Right hindlimb (tissue), 1 donor: Measurements from ENCODE around the gene PDLIM4.
A peak's percentile ranks its signal among the peaks of the same experiment; 100 is the strongest.

Experiments used
- DNase-seq: peaks from one replicate; pipeline ENCODE4 v3.0.0-alpha.2; 2018

Gene PDLIM4

DNA sequence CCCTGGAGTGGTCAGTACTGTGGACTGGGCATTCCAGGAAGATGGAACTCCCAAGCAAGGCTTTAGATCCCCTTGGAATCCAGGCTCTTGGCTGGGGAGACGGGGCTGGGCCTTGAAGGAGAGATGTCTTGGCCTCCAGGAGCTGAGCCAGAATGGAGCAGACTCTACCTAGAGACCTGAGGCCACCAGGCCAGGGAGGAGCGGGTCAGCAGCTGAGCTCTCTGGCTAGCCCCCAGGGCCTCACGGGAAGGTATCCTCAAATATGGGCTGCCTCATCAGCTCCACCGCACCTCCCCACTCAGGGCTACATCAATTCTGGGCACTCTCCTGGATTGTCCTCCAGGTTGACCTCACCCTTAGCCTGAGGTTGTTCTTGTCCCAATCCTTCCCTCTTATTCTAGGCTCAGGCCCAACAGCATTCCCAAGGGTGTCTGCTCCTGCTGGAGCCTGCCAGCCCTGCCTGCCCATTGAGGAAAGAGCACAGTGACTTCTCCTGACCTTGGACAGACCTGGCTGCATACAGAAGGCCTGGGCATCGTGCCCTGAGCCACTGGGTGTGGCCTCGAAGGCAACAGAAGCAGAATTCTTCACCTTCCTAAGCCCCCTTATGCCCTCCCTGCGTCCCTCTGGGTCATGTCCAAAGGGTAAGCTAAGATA, 3.0 kb upstream of the PDLIM4 start:
- peak; percentile 40 for DNase-seq

DNA sequence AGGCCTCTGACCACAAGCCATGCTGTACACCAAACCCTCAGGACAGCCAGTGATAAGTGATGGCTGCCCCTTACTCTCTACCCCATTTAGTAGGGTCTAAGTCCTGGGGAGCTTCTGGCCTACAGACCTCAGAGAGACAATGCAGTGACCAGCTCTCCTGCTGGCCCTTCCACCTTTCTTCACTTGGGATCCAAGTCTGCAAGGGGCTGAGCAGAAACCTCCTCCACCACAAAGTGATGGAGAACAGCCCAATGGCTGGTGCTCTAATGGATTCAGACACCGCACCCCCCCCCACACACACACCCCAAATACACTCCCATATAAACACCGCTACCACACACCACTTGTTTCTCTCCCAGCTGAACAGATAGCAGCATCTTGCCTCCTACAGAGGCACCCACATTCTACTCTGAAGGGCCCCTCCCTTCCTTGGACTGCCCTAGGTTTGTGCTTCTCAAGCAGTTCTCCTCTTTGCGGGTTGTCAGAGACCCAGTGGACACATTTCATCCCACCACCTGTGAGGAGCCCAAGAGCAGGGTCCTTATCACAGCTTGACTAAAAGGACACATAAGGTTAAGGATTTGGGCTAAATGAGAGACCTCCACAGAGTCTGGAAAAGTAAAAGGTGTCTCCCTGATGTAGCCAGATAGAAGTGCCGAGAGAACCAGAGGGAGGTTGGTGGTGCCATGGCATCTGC, 1.3 kb upstream of the PDLIM4 start:
- peak; percentile 9 for DNase-seq

DNA sequence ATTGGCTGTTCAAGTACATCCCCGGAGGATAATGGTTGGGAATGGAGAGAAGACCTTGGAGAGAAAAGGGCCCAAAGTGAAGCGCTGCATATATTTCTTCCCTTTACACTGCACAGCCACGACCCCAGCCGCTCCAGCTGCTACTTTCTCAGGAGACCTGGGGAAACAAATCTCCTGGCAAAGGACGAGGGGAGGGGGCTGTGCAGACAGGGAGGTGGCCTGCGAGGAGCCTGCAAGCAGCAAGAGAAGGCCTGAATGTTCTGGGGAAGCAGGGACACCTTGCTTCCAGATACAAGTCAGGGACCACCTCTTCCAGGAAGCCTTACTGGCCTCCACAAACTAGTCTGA, 739 bp upstream of the PDLIM4 start:
- DNase-seq, result no peak

DNA sequence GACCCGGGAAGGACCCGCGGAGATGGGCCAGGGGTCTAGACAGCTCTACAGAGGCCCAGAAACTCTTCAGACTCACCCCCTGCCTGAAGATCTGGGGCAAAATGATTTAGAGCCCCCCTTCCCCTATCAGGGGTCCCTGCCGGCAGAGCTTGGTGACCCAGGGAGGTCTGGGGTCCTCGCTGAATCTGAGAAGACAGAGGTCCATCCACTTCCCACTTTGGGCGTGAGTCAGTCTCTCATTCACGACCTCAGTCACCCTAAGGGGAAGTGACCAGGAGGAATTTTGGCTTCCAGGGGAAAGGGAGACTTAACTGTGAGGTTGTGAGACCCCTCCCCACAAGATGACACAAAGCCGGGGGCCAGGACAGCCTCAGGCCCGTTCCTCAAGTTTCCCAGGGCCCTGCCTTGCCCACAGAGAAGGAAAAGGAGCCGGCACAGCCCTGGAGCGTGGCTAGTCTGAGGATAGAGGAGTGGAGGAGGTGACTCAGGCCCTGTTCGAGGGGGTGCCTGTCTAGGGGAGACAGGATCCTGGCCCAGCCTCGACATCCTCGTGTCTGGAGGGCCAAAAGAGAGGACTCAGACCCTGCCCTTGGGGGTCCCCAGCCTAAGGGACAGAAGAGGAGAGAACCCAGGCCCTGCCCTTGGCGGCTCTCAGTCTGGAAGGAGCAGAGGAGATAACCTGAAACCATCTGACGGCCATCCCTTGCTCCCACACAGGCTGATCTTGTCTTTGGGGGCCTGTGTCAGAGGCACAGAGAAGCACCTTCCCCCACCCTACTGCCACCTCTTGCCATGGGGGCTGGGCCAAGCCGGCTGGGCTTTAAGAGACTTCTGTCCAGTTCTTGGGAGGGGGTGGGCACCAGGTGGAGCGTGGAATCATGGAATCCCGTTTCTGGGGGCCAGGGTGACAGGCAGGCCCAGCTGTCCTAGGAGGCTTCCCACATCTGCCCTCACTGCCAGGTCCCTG, 889 bp downstream of the PDLIM4 start:
- peak; percentile 50 for DNase-seq

DNA sequence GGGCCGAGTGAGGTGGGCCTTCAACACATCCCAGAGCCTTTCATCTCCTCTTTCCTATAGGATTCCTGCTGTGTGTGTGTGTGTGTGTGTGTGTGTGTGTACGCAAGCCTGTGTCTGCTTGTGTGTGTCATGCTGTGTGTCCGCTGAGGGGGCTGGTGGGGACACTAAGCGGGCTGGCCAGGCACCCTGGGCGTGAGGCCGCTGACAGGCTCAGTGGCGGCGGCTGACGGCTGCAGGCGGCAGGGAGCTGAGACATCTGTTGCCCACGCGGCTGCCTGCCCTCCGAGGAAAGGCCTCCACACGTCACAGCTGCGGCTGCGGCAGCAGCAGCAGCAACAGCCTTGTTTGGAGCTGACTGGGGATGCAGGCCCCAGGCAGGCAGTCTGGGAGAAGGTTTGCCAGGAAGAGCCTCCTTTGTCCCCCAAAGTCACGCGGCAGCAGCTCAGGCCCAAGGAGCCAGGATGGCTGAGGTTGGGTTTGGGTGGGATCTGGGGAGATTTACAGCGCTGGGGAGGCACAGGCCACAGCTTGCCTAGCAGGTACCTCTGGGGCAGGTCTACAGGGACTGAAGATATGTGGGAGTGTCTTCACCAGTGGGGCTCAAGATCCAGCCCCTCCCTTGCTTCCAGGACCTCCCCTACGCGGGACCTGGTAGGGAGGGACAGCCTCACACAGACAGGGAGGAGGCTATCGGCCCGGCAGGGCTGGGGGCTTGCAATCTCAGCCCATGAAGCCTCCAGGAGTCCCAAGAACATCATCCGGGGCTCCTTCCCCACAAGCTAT, 1.8 kb downstream of the PDLIM4 start:
- DNase-seq, result peak; percentile 88

DNA sequence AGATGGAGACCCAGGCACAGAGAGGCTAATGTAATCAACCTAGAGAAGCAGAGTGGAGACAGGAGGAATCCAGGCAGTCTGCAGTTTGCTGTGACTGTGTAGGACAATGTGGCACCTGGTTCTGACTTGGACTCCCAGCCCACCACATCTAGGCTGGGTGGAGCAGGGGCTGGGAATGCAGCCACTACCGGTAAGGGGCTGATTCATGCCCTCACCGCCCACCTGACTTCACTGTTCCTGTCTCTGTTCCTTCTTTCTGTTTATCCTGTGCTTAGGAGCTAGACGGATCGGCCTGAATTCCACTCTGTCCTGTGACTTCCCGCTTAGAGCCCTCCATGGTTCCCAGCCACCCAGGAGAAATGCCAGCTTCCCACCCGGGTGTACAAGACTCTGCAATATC, 2.6 kb downstream of the PDLIM4 start:
- peak; percentile 22 for DNase-seq

DNA sequence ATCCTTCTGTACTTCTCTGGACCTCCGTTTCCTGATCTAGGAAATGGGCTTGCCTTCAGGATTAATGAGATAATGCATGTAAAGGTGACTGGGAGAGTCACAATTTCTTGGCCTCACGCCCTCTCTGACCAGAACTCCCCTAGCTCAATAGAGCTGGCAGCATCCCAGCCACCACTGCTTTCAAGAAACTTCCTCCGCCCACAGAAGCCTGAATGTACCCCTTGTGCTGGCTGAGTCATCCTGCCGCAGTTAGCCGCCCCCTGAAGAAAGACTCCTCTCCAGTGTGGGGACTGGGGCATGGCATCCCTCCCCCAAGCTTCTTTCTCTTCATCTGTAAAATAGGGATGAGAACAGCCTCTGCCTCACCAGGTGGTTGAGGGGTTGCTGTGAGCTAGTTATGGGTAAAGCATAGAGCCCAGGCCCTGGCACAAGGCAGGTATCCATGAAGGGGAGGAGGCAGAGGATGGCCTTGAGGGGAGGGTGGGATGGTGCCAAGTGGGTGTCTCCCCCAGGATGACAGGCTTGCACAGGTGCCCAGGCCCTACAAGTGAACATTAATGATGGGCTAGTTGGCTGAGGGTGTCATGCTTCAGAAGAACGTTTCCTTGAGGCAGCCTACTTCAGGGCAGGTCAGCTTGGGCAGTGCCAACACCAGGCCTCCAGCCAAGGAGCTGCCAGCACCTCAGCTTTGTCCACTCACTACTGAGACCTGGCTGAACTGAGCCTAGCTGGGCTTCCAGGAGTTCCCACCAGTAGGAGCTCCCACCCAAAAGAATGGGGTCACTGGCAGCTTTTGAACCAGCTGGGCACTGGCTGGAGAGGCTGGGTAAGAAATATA, 3.4 kb downstream of the PDLIM4 start:
- no peak for DNase-seq

DNA sequence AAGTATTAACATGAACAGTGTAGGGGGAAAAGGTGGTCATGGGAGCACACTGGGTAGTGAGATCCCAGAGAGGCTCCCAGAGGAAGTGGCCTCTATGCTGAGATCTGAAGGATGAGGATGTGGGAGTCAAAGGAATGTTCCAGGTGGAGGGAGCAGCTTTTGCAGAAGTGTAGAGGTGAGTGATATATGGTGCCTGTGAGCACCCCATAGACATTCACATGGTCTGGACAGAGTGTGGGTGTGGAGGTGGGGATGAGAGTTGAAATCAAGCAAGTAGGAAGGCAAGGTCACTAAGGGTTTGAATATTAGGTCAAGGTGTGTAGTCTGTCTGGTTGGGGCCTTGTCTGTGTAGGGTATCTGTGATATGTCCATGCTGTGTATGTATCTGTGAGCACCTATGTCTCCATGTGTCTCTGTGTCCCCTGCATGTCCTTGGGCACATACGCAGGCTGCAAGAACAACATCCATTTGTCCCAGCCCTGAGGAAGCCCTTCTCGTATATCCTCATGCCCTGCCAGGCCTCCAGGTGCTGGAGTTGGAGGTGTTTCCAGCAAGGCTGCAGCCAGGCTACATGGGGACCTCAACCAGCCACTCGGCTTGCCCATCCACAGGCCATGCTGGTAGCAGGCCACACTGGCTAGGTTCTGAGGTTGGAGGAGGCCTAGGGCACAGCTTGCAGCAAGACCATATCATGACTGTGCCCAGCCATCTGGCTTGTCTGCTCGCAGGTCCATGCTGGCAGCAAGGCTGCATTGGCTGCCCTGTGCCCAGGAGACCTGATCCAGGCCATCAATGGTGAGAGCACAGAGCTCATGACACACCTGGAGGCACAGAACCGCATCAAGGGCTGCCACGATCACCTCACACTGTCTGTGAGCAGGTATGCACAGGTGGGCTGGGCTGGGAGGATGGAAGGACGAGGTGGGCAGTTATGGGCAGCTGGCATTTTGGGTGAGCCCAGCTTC, 4.7 kb downstream of the PDLIM4 start:
- DNase-seq, result no peak

DNA sequence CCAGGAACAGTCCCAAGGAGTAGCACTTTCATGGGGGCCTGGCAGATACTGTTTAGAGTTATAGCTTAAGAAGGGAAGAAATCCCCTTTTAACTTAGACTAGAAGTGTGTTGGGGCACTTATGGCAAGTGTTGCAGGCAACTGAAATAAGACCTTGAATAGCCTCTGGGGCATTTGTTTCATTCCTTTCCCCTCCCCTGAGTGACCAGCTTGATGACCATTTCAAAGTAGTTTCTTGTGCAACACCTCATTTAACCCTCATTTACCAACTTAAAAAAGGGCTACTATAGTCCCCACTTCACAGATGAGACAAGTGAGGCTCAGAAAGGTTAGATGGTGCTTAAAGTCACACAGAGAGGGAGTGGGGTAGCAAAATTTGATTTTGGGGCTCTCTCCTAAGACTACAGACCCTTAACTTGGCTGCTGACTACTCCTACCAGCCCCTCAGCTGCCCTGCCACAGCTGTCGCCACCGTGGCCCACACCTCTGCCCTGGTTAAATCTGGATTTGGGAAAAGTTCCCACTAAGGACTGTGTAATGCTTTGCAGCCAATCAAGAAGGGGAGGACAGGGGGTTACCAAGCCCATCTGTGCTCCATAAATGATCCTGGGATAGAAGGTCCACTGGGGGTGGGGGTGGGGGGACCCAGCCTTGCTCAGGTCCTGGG, 5.5 kb downstream of the PDLIM4 start:
- no peak for DNase-seq

DNA sequence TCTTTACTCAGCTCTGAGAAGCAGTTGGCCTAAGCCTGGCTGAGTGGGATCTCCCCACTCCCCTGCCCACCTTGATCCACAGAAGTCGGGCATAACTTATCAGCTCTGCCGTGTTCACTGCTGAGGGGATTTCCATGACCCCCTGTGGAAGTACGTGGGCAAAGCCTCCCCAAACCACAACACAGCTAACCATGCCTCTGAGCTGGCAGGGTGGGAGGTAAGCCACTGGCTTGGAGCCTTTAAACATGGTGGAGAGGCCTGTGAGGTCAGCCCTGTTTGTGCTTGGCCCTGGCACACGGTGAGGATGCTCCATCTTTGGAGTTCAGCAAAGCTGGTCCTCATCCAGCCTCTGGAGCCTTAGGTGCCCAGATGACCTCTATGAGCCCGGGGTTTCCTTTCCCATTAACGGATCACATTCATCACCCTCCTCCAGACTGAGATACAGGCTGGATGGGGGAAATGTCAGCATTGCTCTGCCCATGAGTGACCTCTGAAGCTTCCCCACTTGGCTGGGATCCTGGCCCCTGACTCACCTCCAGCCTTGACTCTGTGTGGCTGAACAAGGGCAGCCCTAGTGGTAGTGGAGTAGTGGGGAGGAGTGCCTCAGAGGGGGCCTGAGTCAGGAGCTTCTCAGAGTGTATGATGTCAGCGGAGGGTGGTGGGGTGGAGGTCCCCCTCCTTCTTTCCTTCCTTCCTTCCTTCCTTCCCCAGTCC, 6.2 kb downstream of the PDLIM4 start:
- no peak for DNase-seq

DNA sequence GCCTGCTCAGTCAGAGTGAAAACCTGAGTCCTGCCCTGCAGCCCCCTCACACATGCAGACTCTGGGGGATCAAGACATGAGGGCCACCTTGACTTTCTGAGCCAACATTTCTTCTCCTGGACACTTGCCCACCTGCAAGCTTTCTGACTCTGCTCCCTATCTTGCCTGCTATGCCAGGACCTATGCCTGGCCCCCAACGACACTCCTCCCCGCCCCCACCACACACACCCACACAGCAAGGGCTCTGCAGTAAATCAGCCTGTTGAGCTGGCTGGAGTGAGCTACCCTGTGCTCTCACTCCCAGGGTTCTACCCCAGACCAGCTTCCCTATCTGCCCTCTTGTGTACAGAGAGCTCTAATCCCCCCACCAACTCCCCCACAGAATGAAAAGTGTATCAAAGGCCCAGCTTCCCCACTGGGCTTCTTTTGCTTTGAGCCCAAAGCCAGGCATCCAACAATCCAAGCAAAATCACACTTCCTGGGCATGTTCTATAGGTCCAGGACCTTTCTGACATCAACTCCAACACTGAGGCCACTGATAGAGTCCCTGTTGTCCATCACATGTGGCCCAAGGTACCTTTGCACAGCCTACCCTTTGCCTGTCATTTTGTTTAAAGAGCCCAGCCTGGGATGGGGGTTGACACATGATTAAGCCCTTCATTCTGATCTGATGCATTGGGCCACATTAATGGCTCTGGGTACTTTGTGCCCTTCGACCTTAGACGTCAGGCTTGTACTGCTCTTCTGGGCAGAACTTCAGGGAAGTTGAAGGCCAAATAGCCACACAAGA, 7.2 kb downstream of the PDLIM4 start:
- no peak for DNase-seq

DNA sequence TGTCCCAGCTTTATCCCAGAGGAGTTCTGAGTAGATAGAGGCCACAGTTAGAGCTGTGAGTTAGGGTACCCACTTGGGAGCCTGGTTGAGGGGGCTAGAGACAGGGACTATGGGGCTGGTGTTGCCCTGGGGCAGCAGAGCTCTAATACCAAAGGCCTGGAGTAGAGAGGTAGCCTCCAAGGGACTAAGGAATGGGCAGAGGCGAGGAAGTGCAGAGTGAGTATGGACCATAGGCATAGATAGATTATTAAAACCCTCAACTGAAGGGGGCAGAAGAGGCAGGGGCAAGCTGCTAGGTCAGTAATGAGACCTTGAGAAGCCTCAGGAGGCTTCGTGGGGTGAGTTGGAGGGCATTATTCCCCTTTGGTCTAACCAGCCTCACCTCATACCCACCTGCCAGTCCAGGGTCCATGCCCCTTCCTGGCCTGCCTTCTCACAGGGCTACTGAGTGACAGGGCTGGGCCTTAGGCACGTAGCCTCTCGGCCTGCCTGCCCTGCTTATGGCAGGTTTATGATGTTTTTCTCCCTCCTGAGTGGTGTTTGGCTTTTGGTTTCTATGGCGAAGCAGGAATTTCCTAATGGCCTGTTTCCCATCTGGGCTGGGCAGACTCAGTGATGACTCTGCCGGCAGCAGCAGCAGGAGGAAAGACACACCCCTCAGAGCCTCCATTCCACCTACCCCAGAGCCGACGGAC, 8.0 kb downstream of the PDLIM4 start:
- DNase-seq, result peak; percentile 86

DNA sequence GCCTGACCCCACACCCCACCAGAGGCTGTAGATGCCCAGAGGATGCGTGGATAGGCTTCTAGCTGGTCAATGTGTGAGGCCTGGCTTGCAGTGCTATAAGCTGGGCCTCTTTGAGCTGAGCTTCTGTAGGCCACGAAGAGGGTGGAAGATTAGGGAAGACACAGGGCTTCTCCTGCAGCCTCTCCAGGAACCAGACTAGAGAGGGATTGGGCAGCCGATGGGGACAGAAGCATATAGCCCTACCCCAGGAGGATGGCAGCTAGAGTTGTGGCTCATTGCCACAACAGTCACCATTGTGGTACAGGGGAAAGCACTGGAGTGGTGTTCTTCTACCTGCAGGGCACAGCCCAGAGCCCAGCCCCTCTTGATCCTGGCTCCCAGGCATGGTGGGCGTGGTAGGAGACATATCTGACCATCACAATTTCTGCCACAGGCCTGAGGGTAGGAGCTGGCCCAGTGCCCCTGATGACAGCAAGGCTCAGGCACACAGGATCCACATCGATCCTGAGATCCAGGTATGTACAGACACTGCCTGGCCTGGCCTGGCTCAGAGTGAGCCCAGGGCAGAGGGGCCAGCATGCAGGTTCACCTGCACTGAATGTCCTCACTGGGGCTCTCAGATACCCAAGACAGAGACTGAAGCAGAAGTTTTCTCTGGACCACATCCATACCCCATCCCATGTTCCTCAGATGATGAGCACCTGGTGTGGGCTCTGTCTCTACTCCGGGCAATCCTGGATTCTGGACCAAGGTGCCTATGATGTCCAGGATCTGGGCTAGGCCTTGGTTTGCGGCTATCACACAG, 8.7 kb downstream of the PDLIM4 start:
- no peak for DNase-seq

DNA sequence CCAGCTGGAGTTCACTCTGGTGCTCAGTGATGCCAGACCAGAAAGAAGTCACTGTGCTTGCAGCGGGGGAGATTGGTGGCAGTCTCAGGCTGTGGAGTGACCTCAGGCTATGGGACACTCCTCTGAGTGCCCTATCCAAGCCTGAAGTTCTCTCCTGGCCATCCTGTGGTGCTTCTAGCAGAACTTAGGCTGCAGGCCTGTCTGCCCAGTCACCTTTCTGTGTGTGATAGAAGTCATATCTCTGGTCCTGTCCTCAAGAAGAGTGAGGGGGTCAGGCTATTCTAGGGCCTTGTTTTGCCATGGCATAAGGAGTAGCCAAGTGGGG, 9.3 kb downstream of the PDLIM4 start:
- no peak for DNase-seq

DNA sequence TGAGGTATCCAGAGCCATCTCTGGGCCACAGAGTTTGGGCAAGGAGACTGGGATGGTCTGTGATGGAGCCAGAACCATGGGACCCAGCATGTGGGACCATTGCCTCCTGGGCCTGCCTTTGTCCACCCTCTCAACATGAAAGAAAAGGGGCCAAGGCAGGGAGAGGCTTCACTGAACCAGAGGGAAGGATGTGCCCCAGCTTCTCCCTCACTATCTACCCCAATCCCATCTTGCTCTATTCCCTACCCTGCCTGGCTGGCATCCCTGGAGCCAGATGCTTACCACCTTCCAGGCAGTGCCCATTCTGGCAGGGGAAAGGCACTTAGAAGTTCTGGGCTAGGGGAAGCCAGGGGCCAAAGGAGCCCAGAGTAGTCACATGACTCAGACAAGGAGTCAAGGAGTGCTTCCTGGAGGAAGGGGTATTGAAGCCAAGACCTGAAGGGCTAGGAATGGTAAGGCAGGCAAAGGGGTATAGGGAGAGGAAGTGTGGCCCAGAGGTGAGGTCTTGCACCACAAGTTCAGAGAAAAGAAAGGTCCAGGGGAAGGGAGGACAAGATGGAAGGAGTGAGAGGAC, 9.8 kb downstream of the PDLIM4 start:
- no peak for DNase-seq

DNA sequence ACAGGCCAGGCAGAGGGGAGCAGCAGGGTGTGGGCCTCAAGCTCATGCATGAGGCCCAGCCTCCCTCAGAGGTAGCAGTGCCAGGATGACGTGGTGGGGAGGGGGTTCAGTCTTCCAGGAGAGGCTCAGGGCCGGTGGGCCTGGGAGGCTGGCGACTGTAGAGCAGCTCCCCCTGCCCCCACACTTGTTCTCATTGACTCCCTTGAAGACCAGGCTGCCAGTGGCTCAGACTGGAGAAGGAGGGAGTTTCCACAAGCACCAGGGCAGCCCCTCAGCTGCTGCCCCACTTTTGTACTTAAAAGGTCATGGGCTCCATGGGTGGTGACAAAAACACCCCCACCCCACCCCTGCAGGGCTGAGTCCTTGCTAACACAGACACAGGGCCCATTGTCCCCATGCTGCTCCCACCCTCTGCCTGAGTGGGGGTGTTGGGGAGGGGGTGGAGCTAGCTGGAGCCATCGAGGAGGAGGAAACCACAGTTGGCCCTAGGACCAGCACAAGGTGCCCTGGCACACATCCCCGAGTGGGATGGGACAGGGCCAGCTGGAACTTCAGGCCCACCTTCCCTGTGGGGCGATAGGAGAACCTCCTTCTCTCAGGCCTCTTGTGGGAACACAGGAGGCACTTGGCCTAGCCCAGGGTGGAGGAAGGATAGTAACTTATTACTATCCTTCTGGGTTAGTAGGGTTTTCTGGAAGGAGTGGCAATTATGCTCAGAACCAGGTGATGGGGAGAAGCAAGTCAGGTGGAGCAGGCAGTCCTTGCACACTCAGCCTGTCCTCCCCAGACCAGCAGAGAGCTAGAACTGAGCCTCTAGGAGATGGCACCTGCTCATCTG, 10.7 kb downstream of the PDLIM4 start:
- no peak for DNase-seq
